HTR-8/SVneo (cell line): ENCODE results near the gene SRRM4.
A peak's percentile ranks its signal among the peaks of the same experiment; 100 is the strongest.

Experiments used
- DNase-seq: peaks from one replicate; pipeline ENCODE4 v3.0.0; 2011; ENCODE audit warnings: low spot score, mixed read lengths; ENCODE audit not compliant: insufficient read length
- FAIRE-seq: peaks from 2 replicates; lab custom pipeline; 2011; peaks lifted over from hg19 to GRCh38; lab: Jason Lieb, UNC

The SRRM4 gene

DNA sequence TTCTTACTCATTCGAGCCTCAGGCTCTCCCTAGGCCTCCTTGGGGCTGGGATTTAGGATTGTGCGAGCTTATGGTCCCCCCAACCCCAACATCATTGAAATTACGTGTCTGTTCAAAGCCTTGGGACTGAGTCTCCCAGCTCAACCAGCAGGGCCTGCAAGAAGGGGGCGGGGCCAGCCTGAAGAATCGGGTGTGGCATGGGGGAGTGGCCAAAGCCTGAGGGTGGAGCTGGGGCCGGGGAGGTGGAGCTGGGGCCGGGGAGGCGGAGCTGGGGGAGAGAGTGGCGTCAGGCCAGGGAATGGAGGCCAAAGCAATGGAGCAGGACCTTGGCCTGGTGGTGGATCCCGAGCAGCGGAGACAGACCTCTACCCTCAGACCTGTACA, 173.1 kb downstream of the SRRM4 start:
- FAIRE-seq (no peak), DNase-seq (no peak)

DNA sequence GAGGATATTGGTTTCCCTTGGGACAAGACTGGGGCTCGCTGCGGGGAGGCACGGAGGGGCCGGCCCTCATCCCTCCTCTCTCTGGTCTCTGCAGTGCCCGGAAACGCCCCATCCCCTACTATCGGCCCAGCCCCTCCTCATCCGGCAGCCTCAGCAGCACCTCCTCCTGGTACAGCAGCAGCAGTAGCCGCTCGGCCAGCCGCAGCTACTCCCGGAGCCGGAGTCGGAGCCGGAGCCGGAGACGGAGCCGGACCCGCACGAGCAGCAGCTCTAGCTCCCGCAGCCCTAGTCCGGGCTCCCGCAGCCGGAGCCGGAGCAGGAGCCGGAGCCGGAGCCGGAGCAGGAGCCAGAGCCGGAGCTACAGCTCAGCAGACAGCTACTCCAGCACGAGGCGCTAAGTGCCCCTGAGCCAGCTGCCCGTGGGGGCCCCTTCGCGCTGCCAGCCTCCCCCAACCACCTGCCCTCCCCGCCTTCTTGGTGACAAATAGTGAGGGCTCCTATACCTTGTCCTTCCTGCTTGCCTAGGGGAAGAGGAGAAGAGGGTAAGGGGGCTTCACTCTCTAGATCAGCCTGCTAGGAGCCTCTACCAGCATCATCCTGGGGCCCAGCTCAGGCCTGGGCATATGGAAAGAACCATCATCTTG, 175.2 kb downstream of the SRRM4 start:
- DNase-seq = no peak
- FAIRE-seq = no peak

DNA sequence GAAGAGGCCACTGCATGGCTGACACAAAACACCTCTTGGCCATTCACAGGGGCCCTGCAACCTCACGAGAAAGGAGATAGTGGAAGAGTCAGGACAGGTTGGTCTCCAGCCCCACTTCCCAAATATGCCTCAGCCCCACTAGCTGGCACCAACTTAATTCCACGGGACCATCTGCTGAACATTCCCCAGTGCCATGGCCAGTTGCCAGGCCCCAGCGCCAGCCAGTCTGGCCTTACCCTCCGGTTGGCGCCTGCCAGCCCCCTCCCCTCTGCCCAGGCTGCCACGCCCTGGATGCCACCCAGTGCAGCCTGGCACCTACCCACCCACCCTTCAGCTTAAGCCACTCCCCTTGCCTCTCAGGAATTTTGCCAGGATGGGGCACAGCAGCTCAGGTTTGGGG, 176.2 kb downstream of the SRRM4 start:
- DNase-seq (no peak), FAIRE-seq (no peak)

DNA sequence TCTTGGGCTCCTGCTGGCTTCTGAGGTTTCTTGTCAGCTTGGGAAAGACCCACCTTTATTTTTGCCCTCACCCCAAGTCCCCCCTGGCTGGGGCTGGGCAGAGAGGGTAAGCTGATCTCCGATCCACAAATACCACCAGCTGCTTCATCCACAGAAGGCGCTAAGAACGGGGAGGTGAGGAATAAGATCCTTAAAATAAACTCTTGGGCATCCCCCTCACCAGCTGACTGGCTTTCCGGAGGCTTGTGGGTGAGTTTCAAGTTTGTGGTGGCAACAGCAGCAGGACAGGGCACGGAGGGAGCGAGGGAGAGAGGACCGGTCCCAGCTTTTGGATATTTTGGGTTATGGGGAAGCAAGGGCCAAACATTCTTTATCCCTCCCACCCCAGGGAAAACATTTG, 176.6 kb downstream of the SRRM4 start:
- FAIRE-seq = no peak
- no peak for DNase-seq

DNA sequence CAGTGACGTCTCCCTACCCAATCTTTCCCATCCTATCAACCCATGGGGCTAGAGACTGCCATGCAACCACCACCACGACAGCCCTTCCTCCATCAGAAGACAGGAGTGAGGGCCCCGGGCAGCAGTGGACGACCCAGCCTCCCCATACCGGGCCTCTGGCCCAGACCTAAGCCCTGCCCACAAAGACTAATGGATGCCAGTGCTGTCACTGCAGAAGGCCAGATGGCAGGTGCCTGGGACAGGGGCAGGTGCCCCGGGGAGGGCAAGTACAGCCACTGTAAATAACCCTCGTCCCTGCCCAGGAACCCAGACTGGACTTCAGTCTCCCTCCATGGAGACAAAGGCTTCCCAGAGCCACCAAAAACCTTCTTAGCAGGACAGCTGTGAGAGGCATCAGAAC, 177.1 kb downstream of the SRRM4 start:
- FAIRE-seq (no peak), DNase-seq (no peak)

DNA sequence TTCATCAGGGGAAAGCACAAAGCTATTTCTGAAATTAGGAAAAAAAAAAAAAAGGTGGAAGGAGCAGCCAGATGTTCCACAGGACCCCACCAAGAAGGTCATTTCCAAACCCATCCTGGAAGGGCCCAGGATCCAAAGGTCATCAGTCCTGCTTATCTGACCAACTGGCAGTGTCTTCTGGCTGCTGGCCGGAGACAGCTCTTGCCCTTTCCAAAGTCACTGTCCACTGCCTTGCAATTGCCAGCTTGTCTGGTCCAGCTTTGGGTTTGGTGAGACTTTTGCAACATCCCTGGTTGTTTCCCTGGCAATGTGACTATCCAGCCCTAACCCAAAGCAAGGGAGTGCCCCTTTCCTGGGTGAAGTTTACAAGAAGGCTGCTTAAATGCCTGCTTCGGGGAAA, 178.5 kb downstream of the SRRM4 start:
- no peak for FAIRE-seq
- DNase-seq = no peak

DNA sequence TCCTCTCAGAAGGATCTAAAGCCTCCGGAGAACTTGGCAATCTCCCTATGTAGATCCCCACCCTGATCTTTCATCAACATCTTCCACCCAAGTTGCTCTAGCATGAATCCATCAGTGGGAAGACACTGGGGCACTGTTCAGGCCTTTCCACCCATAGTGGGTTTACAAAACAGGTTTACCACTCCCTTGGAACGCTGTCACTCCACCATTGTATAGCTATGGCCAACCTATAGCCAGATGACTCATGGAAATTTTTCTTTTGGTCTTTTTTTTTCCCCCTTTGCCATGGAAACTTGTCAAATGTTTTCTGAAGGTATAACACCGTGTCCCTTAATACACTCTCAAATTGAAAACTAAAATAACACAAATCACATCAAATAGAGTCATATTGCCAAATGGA, 186.6 kb downstream of the SRRM4 start:
- DNase-seq = no peak
- no peak for FAIRE-seq

DNA sequence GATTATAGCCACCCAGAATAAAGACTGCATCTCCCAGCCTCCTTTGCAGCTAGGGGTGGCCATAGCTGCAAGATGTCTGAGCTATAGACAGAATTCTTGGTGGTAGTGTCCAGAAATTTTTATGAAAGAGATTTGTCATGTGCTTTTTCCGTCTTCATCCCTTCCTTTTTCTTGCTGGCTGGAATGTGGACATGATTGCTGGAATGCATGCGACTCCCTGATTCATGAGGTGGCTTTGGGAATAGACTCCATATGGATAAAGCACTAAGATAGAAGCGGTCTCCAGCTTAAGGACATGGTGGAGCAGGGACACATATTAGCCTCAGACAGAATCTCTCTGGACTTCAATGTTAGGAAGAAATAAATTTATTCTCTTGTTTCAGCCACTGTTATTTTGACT, 187.4 kb downstream of the SRRM4 start:
- FAIRE-seq = no peak
- no peak for DNase-seq

DNA sequence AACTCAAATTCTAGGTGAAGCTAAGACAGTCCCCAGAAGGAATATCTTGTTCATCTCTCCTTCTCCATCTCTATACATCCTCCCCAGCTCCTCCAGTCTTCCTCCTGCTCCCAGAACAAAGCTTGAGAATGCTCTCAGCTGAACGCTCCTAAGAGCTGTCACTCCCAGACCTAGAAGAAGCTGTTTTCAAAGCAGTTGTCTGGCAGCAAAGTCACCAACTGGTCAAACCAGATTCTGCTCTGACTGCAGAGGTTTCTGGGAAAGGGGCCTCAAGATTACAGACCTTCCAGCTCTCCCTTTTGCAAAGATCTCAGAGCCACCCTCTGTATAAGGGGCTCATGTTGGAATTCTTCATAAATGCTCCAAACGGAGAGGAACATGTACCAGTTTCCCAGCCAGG, 187.8 kb downstream of the SRRM4 start:
- DNase-seq (no peak), FAIRE-seq (no peak)

DNA sequence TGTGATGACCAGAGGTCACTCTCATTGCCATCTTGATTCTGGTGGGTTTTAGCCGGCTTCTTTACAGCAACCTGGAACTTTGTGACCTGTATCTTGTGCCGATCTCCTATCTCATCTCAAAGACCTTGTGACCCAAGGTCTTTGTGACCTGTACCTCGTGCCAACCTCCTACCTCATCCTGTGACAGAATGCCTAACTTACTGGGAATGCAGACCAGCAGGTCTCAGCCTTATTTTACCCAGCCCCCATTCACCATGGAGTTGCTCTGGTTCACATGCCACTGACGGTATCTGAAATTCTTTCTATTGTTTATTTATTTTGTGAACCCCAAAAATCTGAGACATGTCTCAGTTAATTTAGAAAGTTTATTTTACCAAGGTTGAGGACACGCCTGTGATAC, 189.9 kb downstream of the SRRM4 start:
- FAIRE-seq (no peak), DNase-seq (no peak)

DNA sequence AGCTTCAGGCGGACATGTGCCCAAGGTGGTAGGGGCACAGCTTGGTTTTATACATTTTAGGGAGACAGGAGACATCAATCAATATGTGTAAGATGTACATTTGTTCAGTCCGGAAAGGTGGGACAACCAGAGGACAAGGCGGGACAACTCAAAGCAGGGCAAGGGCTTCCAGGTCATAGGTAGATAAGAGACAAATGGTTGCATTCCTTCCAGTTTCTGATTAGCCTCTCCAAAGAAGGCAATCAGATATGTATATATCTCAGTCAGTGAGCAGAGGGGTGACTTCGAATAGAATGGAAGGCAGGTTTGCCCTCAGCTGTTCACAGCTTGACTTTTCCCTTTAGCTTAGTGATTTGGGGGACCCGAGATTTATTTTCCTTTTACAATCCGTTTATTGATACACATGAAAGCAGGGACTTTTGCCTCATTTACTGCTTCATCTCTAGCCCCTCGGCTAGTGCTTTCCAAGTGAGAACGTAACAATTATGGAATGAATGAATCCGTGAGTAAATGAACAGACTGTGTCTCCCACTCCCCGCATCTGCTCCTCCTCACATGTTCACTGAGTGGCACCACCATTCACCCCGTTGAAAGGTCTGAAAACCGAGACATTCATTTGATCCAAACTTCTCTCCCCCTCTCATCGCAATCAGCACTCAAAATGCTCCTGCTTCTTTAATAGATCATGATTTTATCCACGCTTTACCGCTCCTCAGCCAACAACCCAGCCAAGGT, 190.5 kb downstream of the SRRM4 start:
- FAIRE-seq (no peak), DNase-seq (no peak)

DNA sequence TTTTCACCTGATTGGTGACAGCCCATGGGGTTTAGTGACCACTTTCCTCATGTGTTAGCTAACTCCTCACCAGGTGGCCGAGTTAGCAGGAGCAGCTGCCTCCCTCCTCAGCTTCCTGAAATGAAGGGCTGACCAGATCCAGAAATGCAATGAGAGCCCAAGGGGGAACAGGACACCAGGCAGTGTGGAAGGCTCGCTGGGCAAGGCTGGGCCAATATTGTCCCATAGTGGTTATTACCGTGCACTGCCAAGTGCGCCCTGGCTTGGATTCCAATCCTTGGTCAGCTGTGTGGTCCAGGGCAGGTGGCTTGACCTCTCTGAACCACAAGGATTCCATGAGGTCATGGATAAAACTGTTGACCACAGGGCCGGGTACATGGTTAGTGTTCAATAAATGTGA, 193.7 kb downstream of the SRRM4 start:
- no peak for DNase-seq
- FAIRE-seq = no peak

DNA sequence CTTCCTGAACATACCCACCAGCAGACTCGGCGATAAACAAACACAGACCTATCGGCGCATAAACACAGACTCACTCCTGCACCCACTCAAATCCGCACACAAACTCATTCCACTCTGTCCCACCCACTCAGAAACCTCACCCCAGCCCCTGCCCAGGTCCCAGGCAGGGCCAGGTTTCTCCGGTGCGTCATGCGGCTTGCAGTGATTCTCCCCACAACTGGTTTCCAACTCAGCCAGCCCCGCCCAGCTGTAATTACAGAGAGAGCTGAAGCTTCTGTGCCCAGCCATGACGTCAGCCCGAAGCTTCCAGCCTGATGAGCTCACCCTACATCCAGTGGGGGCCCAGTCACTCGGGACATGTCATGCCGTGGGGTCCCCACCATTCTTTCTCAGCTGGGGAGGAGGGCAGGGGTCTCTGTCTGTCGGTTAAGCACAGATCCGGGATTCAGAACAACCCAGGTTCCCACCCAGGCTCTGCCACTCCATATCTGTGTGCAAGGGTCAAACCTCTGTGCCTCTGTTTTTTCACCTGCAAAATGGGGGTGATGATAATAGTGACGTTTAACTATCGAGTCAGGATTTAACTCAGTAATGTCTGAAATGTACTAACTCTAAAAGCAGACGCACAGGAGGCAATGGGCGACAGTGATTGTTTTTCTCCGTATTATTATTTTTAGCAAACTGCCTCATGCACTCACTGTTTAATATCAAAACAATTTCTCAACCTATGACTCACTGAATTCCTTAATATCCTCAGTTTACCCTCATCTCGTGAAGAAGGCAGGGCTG, 195.1 kb downstream of the SRRM4 start:
- peak; percentile 69 for DNase-seq
- peak; percentile 64 for FAIRE-seq

DNA sequence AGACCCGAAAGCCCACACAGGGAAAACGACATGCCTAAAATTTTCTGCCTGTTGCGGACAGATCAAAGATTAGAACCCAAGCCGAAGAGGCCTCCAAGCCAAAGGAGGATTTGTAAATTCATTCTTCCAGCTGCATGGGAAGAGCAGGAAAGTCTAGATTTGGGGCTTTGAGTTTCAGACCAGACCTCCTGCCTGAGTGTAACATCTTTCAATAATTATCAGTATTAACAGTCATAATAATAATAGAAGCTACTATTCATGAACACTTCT, 195.7 kb downstream of the SRRM4 start:
- no peak for DNase-seq

DNA sequence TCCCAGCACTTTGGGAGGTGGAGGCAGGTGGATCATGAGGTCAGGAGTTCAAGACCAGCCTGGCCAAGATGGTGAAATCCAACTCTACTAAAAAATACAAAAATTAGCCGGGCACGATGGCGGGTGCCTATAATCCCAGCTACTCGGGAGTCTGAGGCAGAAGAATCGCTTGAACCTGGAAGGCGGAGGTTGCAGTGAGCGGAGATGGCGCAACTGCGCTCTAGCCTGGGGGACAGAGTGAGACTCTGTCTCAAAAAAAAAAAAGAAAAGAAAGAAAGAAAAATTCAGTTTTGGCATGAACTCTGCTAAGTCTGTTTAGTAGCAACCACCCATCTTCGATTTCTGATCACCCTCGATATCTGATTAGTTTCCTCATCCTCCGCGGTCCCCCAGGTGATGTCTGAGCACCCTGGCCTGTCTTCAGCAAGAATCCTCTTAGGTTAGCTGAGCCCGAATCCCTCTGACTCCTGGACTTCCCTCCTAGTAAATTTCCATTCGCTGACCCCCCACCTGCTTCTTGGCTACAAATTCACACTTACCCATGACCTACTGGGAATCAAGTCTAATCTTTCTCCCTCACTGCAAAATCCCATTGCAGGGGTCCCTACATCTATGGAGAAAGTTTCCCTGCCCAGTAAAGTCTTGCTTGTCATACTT, 196.5 kb downstream of the SRRM4 start:
- no peak for DNase-seq
- FAIRE-seq = no peak

More for the DNA sequence above, 195.7 kb downstream of the SRRM4 start:
- no peak for FAIRE-seq

DNA sequence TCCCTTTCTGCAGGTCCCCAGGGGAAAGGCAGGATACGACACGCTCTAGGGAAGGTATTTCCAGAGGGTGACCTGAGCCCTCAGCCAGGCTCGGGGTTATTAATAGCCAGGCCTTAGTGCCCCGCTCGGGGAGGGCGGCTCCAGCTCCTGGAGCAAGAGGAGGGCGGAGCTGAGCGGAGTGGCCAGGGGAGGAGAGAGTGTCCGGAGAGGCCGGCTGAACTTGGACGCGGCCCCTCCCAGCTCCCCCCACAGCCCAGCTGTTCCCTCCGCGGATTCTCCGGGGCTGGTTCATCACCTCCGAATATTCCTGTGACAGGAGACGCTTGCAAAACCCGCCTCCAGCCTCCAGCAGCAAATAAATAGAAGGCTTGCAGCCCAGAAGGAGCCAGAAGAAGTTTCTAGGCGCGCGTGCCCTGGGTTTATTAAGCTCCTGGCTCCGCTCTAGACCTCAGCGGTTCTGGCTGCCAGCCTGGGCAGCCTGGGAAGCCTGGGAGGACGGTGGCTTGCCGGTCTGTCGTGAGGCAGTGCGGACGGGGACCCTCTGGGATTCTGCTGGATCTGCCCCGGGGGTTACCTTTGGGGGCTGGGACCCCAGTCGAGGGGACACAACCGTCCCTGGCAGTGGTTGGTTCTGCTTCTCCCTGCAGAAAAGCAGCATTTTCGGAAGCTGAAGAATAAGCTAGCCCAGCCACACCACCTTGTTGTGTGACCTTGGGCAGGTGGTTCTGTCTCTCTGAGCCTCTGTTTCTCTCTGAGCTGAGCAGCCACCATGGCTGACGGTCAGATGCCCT, 197.4 kb downstream of the SRRM4 start, which contains the start of gene HSPB8:
Gene HSPB8, plus strand, starts transcription at position 388 of the 791 bp plus-strand sequence. Its CDS starts 382 bp downstream, at position 770.
- FAIRE-seq (peak; percentile 63), DNase-seq (peak; percentile 75)

DNA sequence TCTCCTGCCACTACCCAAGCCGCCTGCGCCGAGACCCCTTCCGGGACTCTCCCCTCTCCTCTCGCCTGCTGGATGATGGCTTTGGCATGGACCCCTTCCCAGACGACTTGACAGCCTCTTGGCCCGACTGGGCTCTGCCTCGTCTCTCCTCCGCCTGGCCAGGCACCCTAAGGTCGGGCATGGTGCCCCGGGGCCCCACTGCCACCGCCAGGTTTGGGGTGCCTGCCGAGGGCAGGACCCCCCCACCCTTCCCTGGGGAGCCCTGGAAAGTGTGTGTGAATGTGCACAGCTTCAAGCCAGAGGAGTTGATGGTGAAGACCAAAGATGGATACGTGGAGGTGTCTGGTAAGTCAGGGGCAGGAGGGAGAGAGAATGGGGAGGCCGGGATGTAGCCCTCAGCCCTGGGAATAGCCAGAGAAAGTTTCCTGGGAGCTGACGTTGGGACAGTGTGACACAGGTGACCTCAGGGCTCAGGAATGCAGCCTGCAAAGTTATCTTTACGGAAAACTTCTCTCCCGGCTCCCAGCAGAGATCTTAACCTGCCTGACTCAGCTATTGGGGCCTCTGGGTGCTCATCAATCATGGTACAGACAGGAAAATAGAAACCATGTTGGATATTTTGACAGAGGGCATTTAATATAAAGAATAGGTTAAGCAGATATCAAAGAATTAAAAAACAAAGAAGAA, 198.1 kb downstream of the SRRM4 start:
- FAIRE-seq = peak; percentile 40
- peak; percentile 75 for DNase-seq

DNA sequence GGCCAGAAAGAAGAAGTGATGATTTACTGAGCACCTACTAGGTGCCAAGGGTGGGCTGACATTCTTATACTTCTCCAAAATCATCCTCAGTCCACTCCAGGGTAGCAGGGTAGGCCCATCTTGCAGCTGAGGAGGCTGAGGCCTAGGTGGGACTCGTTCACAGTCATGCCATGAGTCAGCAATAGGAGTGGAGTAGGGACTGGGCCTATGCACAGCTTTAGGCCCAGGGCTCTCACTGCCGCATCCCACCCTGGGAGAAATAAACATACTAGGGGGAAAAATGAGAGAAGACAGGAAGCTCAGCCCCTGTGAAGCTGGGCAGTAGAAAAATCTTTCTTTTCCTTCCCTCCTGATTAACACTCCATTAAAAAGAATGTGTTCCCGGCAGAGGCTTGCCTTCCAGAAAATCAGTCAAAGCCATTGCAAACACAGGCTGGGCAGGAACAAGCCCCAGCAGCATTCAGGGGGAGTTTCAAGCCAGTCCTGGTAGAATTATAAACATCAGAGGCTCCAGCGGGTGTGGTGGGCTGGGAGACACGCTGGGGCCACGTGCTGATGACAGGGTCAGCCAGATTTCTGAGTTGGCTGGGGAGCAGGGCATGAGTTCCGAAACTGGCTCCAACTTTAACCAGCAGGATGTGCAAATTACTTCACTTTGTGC, 199.2 kb downstream of the SRRM4 start:
- FAIRE-seq (no peak), DNase-seq (no peak)

DNA sequence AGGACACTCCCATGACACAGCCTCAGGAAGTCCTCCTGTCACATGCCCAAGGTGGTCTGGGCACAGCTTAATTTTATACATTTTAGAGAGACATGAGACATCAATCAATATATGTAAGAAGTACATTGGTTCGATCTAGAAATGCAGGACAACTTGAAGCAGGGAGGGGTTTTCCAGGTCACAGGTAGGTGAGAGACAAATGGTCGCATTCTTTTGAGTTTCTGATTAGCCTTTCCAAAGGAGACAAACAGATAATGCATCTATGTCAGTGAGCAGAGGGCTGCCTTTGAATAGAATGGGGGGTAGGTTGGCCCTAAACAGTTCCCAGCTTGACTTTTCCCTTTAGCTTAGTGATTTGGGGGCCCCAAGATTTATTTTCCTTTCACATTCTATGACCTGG, 199.9 kb downstream of the SRRM4 start:
- DNase-seq = no peak
- no peak for FAIRE-seq
